H9 (cell line): ENCODE data around the gene HNMT. TPM values are rescaled to one million over a fixed set of nuclear protein-coding genes. Genes with fewer than 3 reads are reported as not detected.
A peak's percentile ranks its signal among the peaks of the same experiment; 100 is the strongest.

Experiments used
- DNase-seq: peaks from one replicate; pipeline ENCODE4 v3.0.0-alpha.2; 2017
- H2AFZ ChIP-seq: one replicate; pipeline ENCODE4 v1.6.1; 2013; ENCODE audit warnings: mild to moderate bottlenecking, low read length, control low read depth, moderate library complexity
- H2AK5ac ChIP-seq: 2 replicates; pipeline ENCODE4 v1.6.1; 2013; ENCODE audit warnings: low read length, control low read depth, mixed read lengths; ENCODE audit not compliant: insufficient read length
- H2BK120ac ChIP-seq: one replicate; pipeline ENCODE4 v1.6.1; 2013; ENCODE audit warnings: low read depth, mild to moderate bottlenecking, low read length, control low read depth, inconsistent platforms; ENCODE audit not compliant: poor library complexity, severe bottlenecking
- H2BK12ac ChIP-seq: 2 replicates; pipeline ENCODE4 v1.6.1; 2013; ENCODE audit warnings: low read length, control low read depth, mixed read lengths, low read depth; ENCODE audit not compliant: insufficient read length
- H2BK15ac ChIP-seq: 2 replicates; pipeline ENCODE4 v1.6.1; 2013; ENCODE audit warnings: low read depth, low read length, control low read depth
- H2BK20ac ChIP-seq: one replicate; pipeline ENCODE4 v1.6.1; 2013; ENCODE audit warnings: low read depth, mild to moderate bottlenecking, low read length, control low read depth, inconsistent platforms; ENCODE audit not compliant: poor library complexity, severe bottlenecking
- H2BK5ac ChIP-seq: 2 replicates; pipeline ENCODE4 v1.6.1; 2013; ENCODE audit warnings: low read length, control low read depth, mixed read lengths; ENCODE audit not compliant: insufficient read length
- H3K14ac ChIP-seq: 2 replicates; pipeline ENCODE4 v1.6.1; 2013; ENCODE audit warnings: low read length, control low read depth; ENCODE audit not compliant: insufficient read depth
- H3K18ac ChIP-seq: 2 replicates; pipeline ENCODE4 v1.6.1; 2013; ENCODE audit warnings: low read depth, mild to moderate bottlenecking, mixed read lengths, low read length, control low read depth; ENCODE audit not compliant: insufficient read length
- H3K23ac ChIP-seq: 2 replicates; pipeline ENCODE4 v1.6.1; 2013; ENCODE audit warnings: low read length, control low read depth, mixed read lengths, low read depth; ENCODE audit not compliant: insufficient read length
- H3K23me2 ChIP-seq: 2 replicates; pipeline ENCODE4 v1.6.1; 2013; ENCODE audit warnings: low read depth, mild to moderate bottlenecking, mixed read lengths, low read length, control low read depth; ENCODE audit not compliant: insufficient read length, poor library complexity, severe bottlenecking
- H3K27ac ChIP-seq: 2 replicates; pipeline ENCODE4 v1.5.1; 2013; ENCODE audit warnings: low read length, control low read depth, mixed read lengths, low read depth; ENCODE audit not compliant: insufficient read length
- H3K27me3 ChIP-seq: 2 replicates; pipeline ENCODE4 v1.6.1; 2013; ENCODE audit warnings: low read length, control low read depth, inconsistent platforms; ENCODE audit not compliant: insufficient read depth
- H3K4ac ChIP-seq: 2 replicates; pipeline ENCODE4 v1.6.1; 2013; ENCODE audit warnings: low read depth, mild to moderate bottlenecking, control low read depth, inconsistent platforms, low read length, moderate library complexity
- H3K4me1 ChIP-seq: 2 replicates; pipeline ENCODE4 v1.6.1; 2013; ENCODE audit warnings: low read length, control low read depth, inconsistent platforms; ENCODE audit not compliant: insufficient read depth
- H3K4me2 ChIP-seq: 2 replicates; pipeline ENCODE4 v1.6.1; 2013; ENCODE audit warnings: low read length, control low read depth, mixed read lengths; ENCODE audit not compliant: insufficient read length, insufficient read depth
- H3K56ac ChIP-seq: 2 replicates; pipeline ENCODE4 v1.6.1; 2013; ENCODE audit warnings: low read depth, mild to moderate bottlenecking, mixed read lengths, low read length, control low read depth; ENCODE audit not compliant: insufficient read length
- H3K79me1 ChIP-seq: 2 replicates; pipeline ENCODE4 v1.6.1; 2013; ENCODE audit warnings: low read depth, mild to moderate bottlenecking, moderate library complexity, low read length, control low read depth, inconsistent platforms; ENCODE audit not compliant: insufficient read depth, poor library complexity, severe bottlenecking
- H3K79me2 ChIP-seq: 2 replicates; pipeline ENCODE4 v1.6.1; 2013; ENCODE audit warnings: low read length, control low read depth, inconsistent platforms; ENCODE audit not compliant: insufficient read depth
- H3K9ac ChIP-seq: 2 replicates; pipeline ENCODE4 v1.6.1; 2013; ENCODE audit warnings: low read length, control low read depth, mixed read lengths; ENCODE audit not compliant: insufficient read length; ENCODE audit errors: extremely low read depth
- H3K9me3 ChIP-seq: one replicate; pipeline ENCODE4 v1.6.1; 2013; ENCODE audit warnings: low read depth, low read length, inconsistent platforms; ENCODE audit not compliant: control insufficient read depth
- H3T11ph ChIP-seq: one replicate; pipeline ENCODE4 v1.6.1; 2013; ENCODE audit warnings: mild to moderate bottlenecking, low read length, control low read depth, inconsistent platforms
- H4K20me1 ChIP-seq: one replicate; pipeline ENCODE4 v1.6.1; 2013; ENCODE audit not compliant: control insufficient read depth, insufficient read length, insufficient read depth
- H4K5ac ChIP-seq: 2 replicates; pipeline ENCODE4 v1.6.1; 2013; ENCODE audit warnings: low read depth, mild to moderate bottlenecking, mixed read lengths, low read length, control low read depth; ENCODE audit not compliant: insufficient read length
- H4K8ac ChIP-seq: replicated peaks from 2 replicates; pipeline ENCODE4 v1.6.1; 2013; ENCODE audit warnings: low read length, control low read depth, mixed read lengths, low read depth; ENCODE audit not compliant: insufficient read length
- H4K91ac ChIP-seq: 2 replicates; pipeline ENCODE4 v1.6.1; 2013; ENCODE audit warnings: low read depth, mild to moderate bottlenecking, moderate library complexity, mixed read lengths, low read length, control low read depth; ENCODE audit not compliant: insufficient read length
- H3K27ac Mint-ChIP-seq, 3 experiments: 2 replicates in 2 of 3; 3 replicates in 1 of 3; pipeline ENCODE4 v1.8.0; 2020 to 2021; ENCODE audit warnings: mixed read lengths in 3 of 3, mild to moderate bottlenecking in 1 of 3, moderate library complexity in 1 of 3
- H3K27me3 Mint-ChIP-seq: 2 replicates; pipeline ENCODE4 v1.8.0; 2021; ENCODE audit warnings: low read depth, mild to moderate bottlenecking, moderate library complexity, mixed read lengths
- H3K36me3 Mint-ChIP-seq, 3 experiments: 2 replicates in 2 of 3; 3 replicates in 1 of 3; pipeline ENCODE4 v1.8.0; 2020 to 2021; ENCODE audit warnings: low read depth in 3 of 3, mixed read lengths in 3 of 3; ENCODE audit not compliant: insufficient read depth in 1 of 3
- H3K4me1 Mint-ChIP-seq, 2 experiments: 2 replicates each; pipeline ENCODE4 v1.8.0; 2020; ENCODE audit warnings: mixed read lengths in 2 of 2
- H3K4me3 Mint-ChIP-seq, 2 experiments: 2 replicates in 1 of 2; 3 replicates in 1 of 2; pipeline ENCODE4 v1.8.0; 2020 to 2021; ENCODE audit warnings: mild to moderate bottlenecking in 2 of 2, mixed read lengths in 2 of 2, moderate library complexity in 1 of 2
- H3K9me3 Mint-ChIP-seq, 2 experiments: 2 replicates in 1 of 2; 3 replicates in 1 of 2; pipeline ENCODE4 v1.8.0; 2020; ENCODE audit warnings: mild to moderate bottlenecking in 2 of 2, mixed read lengths in 2 of 2, moderate library complexity in 1 of 2
- CTCF ChIP-seq: fragments of 200-600 bp; sonication (generic); conservative IDR thresholded peaks from 3 replicates; pipeline ENCODE4 v1.8.0; 2021; ENCODE audit warnings: antibody characterized with exemption, mild to moderate bottlenecking
- whole genome bisulfite sequencing: extraction: QIAGEN DNeasy Blood & Tissue Kit; methylation state at CpG from one replicate; pipeline ENCODE4 v1.1.7; 2013; ENCODE audit warnings: missing lambda C conversion rate, low lambda C conversion rate, mixed read lengths; ENCODE audit not compliant: insufficient read length; ENCODE audit errors: extremely low coverage; 5-methylcytosine and 5-hydroxymethylcytosine counted together
- total RNA-seq: library from RNA; stranded (reverse); gene quantifications from 2 replicates; pipeline ENCODE4 v1.2.1, GENCODE V29; 2021

The HNMT gene
- total RNA-seq, 1 experiment from 2014 or later = 1.3 TPM

- H3K27ac ChIP-seq = no peak overlapping the region
- H2BK12ac ChIP-seq = no peak overlapping the region
- no peak overlapping the region for H2BK15ac ChIP-seq
- H3K79me1 ChIP-seq = no peaks in the 10 kb centered on the region
- H2BK5ac ChIP-seq = no peak overlapping the region
- no peak overlapping the region for H3K18ac ChIP-seq
- Mint-ChIP-seq H3K4me1 (peaks cover 8 to 26% of the 10 kb centered on the region in 2 experiments), H3K4me3 (no peak overlapping the region), H3K27me3 (no peaks in the 10 kb centered on the region), H3K27ac (peak overlapping the region in 1 of 3 experiments; percentile 25; a peak in 3 of 7 replicates), H3K9me3 (no peaks in the 10 kb centered on the region), H3K36me3 (no peaks in the 10 kb centered on the region)
- H3K23ac ChIP-seq = no peak overlapping the region
- H3K79me2 ChIP-seq = no peaks in the 10 kb centered on the region
- H3T11ph ChIP-seq = no peak overlapping the region
- H4K91ac ChIP-seq = no peak overlapping the region
- no peaks in the 10 kb centered on the region for H3K27me3 ChIP-seq
- no peak overlapping the region for H3K9ac ChIP-seq
- H3K14ac ChIP-seq = no peak overlapping the region
- no peak for TF ChIP-seq CTCF
- H3K4ac ChIP-seq = no peak overlapping the region
- DNase-seq = no peak
- H3K9me3 ChIP-seq = no peaks in the 10 kb centered on the region
- H3K4me2 ChIP-seq = no peak overlapping the region
- no peak overlapping the region for H2BK120ac ChIP-seq
- no CpG with 5 or more reads among the region's 8 CpGs for WGBS
- no peaks in the 10 kb centered on the region; the same call in 1 of the 2 replicates for H3K4me1 ChIP-seq
- H2AK5ac ChIP-seq = no peak overlapping the region
- H4K8ac ChIP-seq = no peak overlapping the region
- no peak overlapping the region for H4K5ac ChIP-seq
- H3K56ac ChIP-seq = no peak overlapping the region
- H3K23me2 ChIP-seq = no peaks in the 10 kb centered on the region
- H4K20me1 ChIP-seq = no peaks in the 10 kb centered on the region
- H2BK20ac ChIP-seq = no peak overlapping the region
- H2AFZ ChIP-seq = no peak overlapping the region
Measured at GRCh38 chr2:137975280-137976271, 11.3 kb downstream of the HNMT start.
